Breast epithelium (tissue), 3 donors: ENCODE data around the gene SS18.

ENCODE experiments used
- POLR2AphosphoS5 ChIP-seq, 3 donors: sonication (generic); formaldehyde crosslinking; IDR thresholded peaks; one replicate each; pipeline ENCODE4 v1.6.1; 2017; ENCODE audit warnings: antibody characterized with exemption in 3 of 3
- TF ChIP-seq, protein P1 (sequence below), 3 donors: fragments of 450-650 bp; IDR thresholded peaks; one replicate each; pipeline ENCODE4 v1.5.1; 2016 to 2017; ENCODE audit warnings: antibody characterized with exemption in 3 of 3, mild to moderate bottlenecking in 3 of 3, moderate library complexity in 3 of 3

DNA sequence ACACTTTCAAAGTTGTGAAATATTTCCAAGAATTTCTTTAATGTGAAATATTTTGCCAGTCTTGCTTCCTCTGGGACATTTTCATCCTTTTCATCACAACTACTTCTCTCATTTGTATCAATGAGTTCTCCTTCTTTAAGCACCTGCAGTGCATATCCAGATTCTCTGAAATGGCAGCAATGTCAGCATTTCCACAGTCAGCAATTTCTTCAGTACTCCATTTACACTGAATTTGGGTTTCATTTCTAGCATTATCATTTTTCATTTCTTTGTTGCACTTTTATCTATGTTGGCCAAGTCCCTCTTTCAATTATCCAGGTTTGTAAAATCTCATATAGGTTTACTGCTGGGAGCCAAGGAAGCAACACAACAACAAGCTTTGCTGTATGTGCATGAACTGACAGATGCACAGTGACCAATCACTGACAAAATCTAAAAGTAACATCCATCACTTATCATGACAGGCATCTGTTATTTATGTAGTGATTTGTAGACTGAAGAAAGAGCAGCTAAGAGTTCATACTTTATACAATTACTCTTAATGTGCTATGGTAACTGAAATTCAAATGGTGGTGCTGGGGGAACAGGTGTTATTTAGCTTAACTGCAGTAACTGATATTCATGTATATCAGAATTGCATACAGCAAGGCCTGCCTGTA is 43.9 kb downstream of the SS18 start:
- TF ChIP-seq, protein P1, sequence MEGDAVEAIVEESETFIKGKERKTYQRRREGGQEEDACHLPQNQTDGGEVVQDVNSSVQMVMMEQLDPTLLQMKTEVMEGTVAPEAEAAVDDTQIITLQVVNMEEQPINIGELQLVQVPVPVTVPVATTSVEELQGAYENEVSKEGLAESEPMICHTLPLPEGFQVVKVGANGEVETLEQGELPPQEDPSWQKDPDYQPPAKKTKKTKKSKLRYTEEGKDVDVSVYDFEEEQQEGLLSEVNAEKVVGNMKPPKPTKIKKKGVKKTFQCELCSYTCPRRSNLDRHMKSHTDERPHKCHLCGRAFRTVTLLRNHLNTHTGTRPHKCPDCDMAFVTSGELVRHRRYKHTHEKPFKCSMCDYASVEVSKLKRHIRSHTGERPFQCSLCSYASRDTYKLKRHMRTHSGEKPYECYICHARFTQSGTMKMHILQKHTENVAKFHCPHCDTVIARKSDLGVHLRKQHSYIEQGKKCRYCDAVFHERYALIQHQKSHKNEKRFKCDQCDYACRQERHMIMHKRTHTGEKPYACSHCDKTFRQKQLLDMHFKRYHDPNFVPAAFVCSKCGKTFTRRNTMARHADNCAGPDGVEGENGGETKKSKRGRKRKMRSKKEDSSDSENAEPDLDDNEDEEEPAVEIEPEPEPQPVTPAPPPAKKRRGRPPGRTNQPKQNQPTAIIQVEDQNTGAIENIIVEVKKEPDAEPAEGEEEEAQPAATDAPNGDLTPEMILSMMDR (IDR thresholded peaks at IDR 0.05): no peak
- no peak for TF ChIP-seq POLR2AphosphoS5 (IDR thresholded peaks at IDR 0.05)
